Panc1 (cell line): ENCODE data around the gene ELAVL1.
"Not testable (repeated sequence)": the region's sequence is repeated elsewhere in the genome, so short reads cannot be mapped to it uniquely, and the experiment has no call there.

ENCODE experiments used
- POLR2AphosphoS5 ChIP-seq: IDR thresholded peaks from 2 replicates; pipeline ENCODE4 v1.6.1; 2012; ENCODE audit warnings: mild to moderate bottlenecking, low read depth, low read length, moderate library complexity
- TF ChIP-seq, protein P1 (sequence below): fragments of 450-650 bp; IDR thresholded peaks from 2 replicates; pipeline ENCODE4 v1.5.1; 2017; ENCODE audit warnings: mild to moderate bottlenecking

DNA sequence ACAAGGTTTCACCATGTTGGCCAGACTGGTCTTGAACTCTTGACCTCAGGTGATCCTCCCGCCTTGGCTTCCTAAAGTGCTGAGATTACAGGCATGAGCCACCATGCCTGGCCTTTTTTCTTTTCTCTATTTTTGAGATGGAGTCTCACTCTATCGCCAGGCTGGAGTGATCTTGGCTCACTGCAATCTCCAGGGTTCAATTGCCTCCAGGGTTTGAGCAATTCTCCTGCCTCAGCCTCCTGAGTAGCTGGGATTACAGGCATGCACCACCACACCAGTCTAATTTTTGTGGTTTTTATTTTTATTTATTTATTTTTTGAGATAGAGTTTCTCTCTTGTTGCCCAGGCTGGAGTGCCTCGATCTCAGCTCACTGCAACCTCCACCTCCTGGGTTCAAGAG is 18.8 kb upstream of the ELAVL1 start:
- TF ChIP-seq, protein P1, sequence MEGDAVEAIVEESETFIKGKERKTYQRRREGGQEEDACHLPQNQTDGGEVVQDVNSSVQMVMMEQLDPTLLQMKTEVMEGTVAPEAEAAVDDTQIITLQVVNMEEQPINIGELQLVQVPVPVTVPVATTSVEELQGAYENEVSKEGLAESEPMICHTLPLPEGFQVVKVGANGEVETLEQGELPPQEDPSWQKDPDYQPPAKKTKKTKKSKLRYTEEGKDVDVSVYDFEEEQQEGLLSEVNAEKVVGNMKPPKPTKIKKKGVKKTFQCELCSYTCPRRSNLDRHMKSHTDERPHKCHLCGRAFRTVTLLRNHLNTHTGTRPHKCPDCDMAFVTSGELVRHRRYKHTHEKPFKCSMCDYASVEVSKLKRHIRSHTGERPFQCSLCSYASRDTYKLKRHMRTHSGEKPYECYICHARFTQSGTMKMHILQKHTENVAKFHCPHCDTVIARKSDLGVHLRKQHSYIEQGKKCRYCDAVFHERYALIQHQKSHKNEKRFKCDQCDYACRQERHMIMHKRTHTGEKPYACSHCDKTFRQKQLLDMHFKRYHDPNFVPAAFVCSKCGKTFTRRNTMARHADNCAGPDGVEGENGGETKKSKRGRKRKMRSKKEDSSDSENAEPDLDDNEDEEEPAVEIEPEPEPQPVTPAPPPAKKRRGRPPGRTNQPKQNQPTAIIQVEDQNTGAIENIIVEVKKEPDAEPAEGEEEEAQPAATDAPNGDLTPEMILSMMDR = not testable (repeated sequence)
- TF ChIP-seq POLR2AphosphoS5 = not testable (repeated sequence)
